CD4-positive, alpha-beta T cell (primary cell): ENCODE data around the gene STK24. TPM values are rescaled to one million over a fixed set of nuclear protein-coding genes. Genes with fewer than 3 reads are reported as not detected.
A peak's percentile ranks its signal among the peaks of the same experiment; 100 is the strongest.

ENCODE experiments used
- ATAC-seq: fragments of 200-7000 bp; cut with Tn5 transposase; one replicate; pipeline ENCODE4 v1.10.0; 2022; ENCODE audit warnings: mild to moderate bottlenecking; ENCODE audit not compliant: poor library complexity
- CTCF ChIA-PET: fragments of 350-600 bp; sonication (Branson Sonifier 250); formaldehyde crosslinking; loops from one replicate; lab custom pipeline; 2021; ENCODE audit warnings: antibody characterized with exemption, inconsistent platforms; lab: Charles Lee
- POLR2A ChIA-PET: fragments of 350-600 bp; sonication (Branson Sonifier 250); formaldehyde crosslinking; loops from one replicate; lab custom pipeline; 2021; ENCODE audit warnings: antibody characterized with exemption, inconsistent platforms; lab: Charles Lee
- DNase-seq, 14 experiments: peaks; one replicate each; pipeline ENCODE4 v3.0.0-alpha.2; 2013 to 2020; ENCODE audit warnings: mixed read lengths in 2 of 14
- H3K27ac ChIP-seq, 2 donors: one replicate each; pipeline versions ENCODE4 v1.5.1 to v1.7.0; 2013; ENCODE audit warnings: low read length in 2 of 2, low read depth in 1 of 2, mild to moderate bottlenecking in 1 of 2
- H3K27me3 ChIP-seq, 2 experiments: 1 replicate in 1 of 2; 2 replicates in 1 of 2; pipeline versions ENCODE4 v1.6.1 to v1.7.0; 2013; ENCODE audit warnings: low read length in 2 of 2, control low read depth in 1 of 2, mild to moderate bottlenecking in 1 of 2, moderate library complexity in 1 of 2; ENCODE audit not compliant: insufficient read depth in 2 of 2, control insufficient read depth in 1 of 2
- H3K36me3 ChIP-seq: one replicate; pipeline ENCODE4 v1.6.1; 2013; ENCODE audit warnings: low read length, control low read depth; ENCODE audit not compliant: insufficient read depth
- H3K4me1 ChIP-seq: one replicate; pipeline ENCODE4 v1.6.1; 2013; ENCODE audit warnings: low read length, control low read depth; ENCODE audit not compliant: insufficient read depth
- H3K4me3 ChIP-seq: one replicate; pipeline ENCODE4 v1.5.1; 2013; ENCODE audit warnings: mild to moderate bottlenecking, low read length, moderate library complexity
- H3K9me3 ChIP-seq, 2 experiments: 1 replicate in 1 of 2; 2 replicates in 1 of 2; pipeline versions ENCODE4 v1.6.1 to v1.7.0; 2013; ENCODE audit warnings: low read length in 2 of 2, mild to moderate bottlenecking in 2 of 2, control low read depth in 1 of 2, moderate library complexity in 1 of 2; ENCODE audit not compliant: control insufficient read depth in 1 of 2, insufficient read depth in 1 of 2
- H3K27ac Mint-ChIP-seq: one replicate; pipeline ENCODE4 v1.8.0; 2020; ENCODE audit warnings: mixed read lengths
- H3K27me3 Mint-ChIP-seq: one replicate; pipeline ENCODE4 v1.8.0; 2021; ENCODE audit warnings: mixed read lengths
- H3K36me3 Mint-ChIP-seq: one replicate; pipeline ENCODE4 v1.8.0; 2021; ENCODE audit warnings: low read depth, mixed read lengths
- H3K4me1 Mint-ChIP-seq: one replicate; pipeline ENCODE4 v1.8.0; 2021; ENCODE audit warnings: low read depth, mixed read lengths
- H3K4me3 Mint-ChIP-seq: one replicate; pipeline ENCODE4 v1.8.0; 2020; ENCODE audit warnings: mild to moderate bottlenecking, mixed read lengths
- H3K9me3 Mint-ChIP-seq: one replicate; pipeline ENCODE4 v1.8.0; 2020; ENCODE audit warnings: mixed read lengths
- intact Hi-C, 2 experiments: fragments of 100-400 bp; cut with DNase I in 1 of 2; cut with micrococcal nuclease in 1 of 2; formaldehyde crosslinking; loops; one replicate each; pipeline versions ENCODE4 v1.15.1 to v1.9.0; 2023 to 2025; cut with DNase I, micrococcal nuclease
- total RNA-seq, 174 experiments: library from RNA in 2 of 174; stranded (reverse) in 2 of 174; gene quantifications; one replicate each; pipeline ENCODE4 v1.2.3 and lab custom pipeline; 2021 to 2026
- TF ChIP-seq, protein P1 (sequence below): fragments of 200-600 bp; IDR thresholded peaks from one replicate; pipeline ENCODE4 v1.8.0; 2022; ENCODE audit warnings: antibody characterized with exemption, mild to moderate bottlenecking

STK24 gene
- total RNA-seq, 2 experiments from 2014 or later: 82.3 to 85.2 TPM

DNA sequence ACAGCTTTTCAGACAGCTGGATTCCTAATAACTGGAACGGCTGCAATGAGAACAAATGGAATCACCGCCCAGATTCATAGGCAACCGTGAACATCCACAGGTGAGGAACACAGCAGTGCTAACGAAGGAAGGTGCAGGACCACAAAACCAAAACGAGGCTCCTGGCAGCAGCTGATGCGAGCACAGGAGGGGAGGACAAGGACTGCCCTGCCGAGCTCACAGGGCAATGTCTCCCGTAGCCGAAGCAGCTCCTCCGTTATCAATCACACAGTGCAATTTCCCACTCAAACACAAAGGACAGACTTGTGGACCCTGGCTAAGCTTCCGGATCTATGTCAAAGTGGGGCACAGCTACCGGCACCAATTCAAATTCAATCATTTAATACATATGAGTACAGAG is 70.6 kb downstream of the STK24 start:
- Histone ChIP-seq H3K4me1 (peaks cover 71% of the 10 kb centered on the region), H3K27ac (no peak overlapping the region), H3K36me3 (peaks cover 23% of the 10 kb centered on the region), H3K4me3 (no peak overlapping the region), H3K9me3 (no peaks in the 10 kb centered on the region), H3K27me3 (no peaks in the 10 kb centered on the region)
- H3K36me3 Mint-ChIP-seq: peaks cover 43% of the 10 kb centered on the region
- H3K27ac Mint-ChIP-seq: peak overlapping the region; percentile 12
- ChIA-PET POLR2A (no interaction called here), CTCF (no interaction called here)
- H3K9me3 Mint-ChIP-seq: no peaks in the 10 kb centered on the region
- TF ChIP-seq, protein P1, sequence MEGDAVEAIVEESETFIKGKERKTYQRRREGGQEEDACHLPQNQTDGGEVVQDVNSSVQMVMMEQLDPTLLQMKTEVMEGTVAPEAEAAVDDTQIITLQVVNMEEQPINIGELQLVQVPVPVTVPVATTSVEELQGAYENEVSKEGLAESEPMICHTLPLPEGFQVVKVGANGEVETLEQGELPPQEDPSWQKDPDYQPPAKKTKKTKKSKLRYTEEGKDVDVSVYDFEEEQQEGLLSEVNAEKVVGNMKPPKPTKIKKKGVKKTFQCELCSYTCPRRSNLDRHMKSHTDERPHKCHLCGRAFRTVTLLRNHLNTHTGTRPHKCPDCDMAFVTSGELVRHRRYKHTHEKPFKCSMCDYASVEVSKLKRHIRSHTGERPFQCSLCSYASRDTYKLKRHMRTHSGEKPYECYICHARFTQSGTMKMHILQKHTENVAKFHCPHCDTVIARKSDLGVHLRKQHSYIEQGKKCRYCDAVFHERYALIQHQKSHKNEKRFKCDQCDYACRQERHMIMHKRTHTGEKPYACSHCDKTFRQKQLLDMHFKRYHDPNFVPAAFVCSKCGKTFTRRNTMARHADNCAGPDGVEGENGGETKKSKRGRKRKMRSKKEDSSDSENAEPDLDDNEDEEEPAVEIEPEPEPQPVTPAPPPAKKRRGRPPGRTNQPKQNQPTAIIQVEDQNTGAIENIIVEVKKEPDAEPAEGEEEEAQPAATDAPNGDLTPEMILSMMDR: no peak
- intact Hi-C loops: no loop called here
- H3K4me1 Mint-ChIP-seq: peaks cover 94% of the 10 kb centered on the region
- no peaks in the 10 kb centered on the region for H3K27me3 Mint-ChIP-seq
- no peak overlapping the region for H3K4me3 Mint-ChIP-seq
- no peak for DNase-seq
- ATAC-seq: no peak

DNA sequence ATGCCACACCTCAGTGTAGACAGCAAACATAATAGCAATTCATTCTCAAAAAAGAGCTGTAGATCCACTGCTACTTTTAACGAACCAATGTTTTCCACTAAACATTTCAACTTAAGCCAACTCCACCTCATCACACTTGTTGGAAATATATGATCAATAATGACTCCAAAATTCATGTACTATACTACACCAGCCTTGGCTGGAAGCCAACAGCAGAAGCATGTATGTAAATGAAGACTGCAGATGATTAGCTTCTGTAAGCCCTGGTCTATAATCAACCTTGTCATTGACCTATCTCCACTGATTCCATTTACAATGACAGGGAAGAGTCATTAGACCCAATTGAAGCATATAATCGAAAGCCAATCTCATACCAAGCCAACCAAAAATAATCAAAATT is 71.7 kb downstream of the STK24 start:
- peaks cover 69% of the 10 kb centered on the region for H3K4me1 ChIP-seq
- intact Hi-C loops: no loop called here
- no peaks in the 10 kb centered on the region for H3K9me3 ChIP-seq
- no peak for ATAC-seq
- no peak for DNase-seq
- ChIA-PET POLR2A (no interaction called here), CTCF (interaction anchor here (1.5 to 2.1 kb wide), 4 partner anchors 21 to 149 kb away, joined by 3 to 8 read pairs (median 5); no protein-coding TSS in a partner anchor)
- no peak overlapping the region for H3K27ac ChIP-seq
- Mint-ChIP-seq H3K4me1 (peaks cover 92% of the 10 kb centered on the region), H3K9me3 (no peaks in the 10 kb centered on the region), H3K36me3 (peaks cover 41% of the 10 kb centered on the region), H3K27me3 (no peaks in the 10 kb centered on the region), H3K27ac (peak overlapping the region; percentile 12), H3K4me3 (no peak overlapping the region)
- H3K27me3 ChIP-seq: no peaks in the 10 kb centered on the region
- TF ChIP-seq, protein P1: no peak
- peaks cover 25% of the 10 kb centered on the region for H3K36me3 ChIP-seq
- H3K4me3 ChIP-seq: no peak overlapping the region

DNA sequence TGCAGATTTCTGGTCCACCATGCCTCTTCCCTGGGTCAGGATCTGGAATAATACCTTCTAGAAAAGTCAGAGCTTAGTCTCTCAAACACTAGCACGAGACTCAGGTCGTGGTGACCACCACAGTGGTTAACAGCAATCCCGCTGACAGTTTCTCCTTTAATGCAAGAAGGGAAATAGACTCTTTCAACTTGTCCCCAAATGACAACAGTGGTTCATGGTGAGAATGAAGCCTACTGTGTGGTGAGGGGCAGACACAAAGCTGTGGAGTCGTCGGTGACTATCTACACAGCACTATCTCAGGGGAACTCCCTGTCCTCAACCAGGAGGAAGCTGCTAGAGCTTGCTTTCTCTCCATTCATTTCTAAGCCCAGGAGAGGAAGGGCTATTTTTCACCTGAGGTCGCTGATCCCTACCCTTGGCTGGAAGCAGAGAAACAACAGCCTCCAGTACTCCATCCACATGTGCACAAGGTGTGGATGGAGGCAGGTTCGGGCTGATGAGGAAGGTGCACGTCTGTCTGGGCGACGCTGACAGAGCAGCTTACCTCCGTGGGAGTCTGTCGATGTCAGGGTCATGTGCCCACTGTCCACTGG is 72.4 kb downstream of the STK24 start:
- TF ChIP-seq, protein P1: no peak
- Histone ChIP-seq H3K4me3 (no peak overlapping the region), H3K4me1 (peaks cover 62% of the 10 kb centered on the region), H3K27me3 (no peaks in the 10 kb centered on the region), H3K9me3 (no peaks in the 10 kb centered on the region), H3K27ac (no peak overlapping the region), H3K36me3 (peaks cover 32% of the 10 kb centered on the region)
- intact Hi-C loops: no loop called here
- peaks cover 44% of the 10 kb centered on the region for H3K36me3 Mint-ChIP-seq
- ATAC-seq (peak; percentile 61), DNase-seq (peak in 3 of 14 experiments; percentile 41 to 63 (median 51))
- no peaks in the 10 kb centered on the region for H3K9me3 Mint-ChIP-seq
- ChIA-PET CTCF (interaction anchor here (0.9 to 2.1 kb wide), 9 partner anchors 9 to 169 kb away, joined by 3 to 8 read pairs (median 4); no protein-coding TSS in a partner anchor), POLR2A (no interaction called here)
- peaks cover 92% of the 10 kb centered on the region for H3K4me1 Mint-ChIP-seq
- H3K4me3 Mint-ChIP-seq: no peak overlapping the region
- no peaks in the 10 kb centered on the region for H3K27me3 Mint-ChIP-seq
- H3K27ac Mint-ChIP-seq: peak overlapping the region; percentile 81
